Activated CD8-positive, alpha-beta memory T cell treated with anti-CD3 and anti-CD28 coated beads for 48 hours (primary cell): ENCODE results near the gene AUTS2.
"Not testable (repeated sequence)": the region's sequence is repeated elsewhere in the genome, so short reads cannot be mapped to it uniquely, and the experiment has no call there.

ENCODE experiments used
- DNase-seq, 3 experiments: peaks; one replicate each; pipeline ENCODE4 v3.0.0-alpha.2; 2020; ENCODE audit warnings: low read depth in 2 of 3, low spot score in 2 of 3

AUTS2 gene

DNA sequence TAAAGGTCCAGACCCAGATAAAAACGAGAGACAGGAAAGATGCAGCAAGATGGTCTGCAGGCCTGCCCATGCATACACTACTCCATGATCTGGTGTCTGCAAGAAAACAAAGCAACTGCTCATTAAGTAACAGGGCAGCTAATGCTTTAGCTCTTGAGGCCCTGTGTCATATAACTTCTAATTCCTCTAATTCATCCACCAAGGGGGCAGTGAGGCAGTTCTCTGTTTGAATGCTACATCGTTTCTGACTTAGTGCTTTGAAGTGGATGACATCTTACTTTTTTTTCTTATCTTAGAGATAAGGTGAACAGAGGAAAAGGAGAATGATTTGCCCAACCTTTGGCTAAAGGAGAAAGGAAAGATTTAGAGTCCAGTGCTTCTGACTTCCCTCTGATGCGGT is 619.7 kb downstream of the AUTS2 start:
- DNase-seq = no peak

DNA sequence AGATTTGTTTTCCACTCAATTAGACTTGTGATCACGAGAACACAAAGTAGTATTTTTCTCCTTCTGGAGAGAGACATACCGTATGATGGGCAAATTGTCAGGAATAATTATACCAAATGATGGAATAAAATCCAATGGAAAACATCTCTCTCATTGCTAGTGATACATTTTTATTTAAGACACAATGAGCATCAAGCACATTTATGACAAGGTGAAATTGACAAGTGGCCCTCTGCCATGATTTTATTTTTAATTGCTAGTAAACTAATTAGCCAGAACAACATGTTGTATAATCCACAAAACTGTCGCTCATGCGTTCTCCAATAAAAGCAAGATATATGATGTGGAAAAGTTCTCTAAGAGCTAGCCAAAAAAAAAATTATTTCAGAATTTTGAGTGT is 620.8 kb downstream of the AUTS2 start:
- DNase-seq = no peak

DNA sequence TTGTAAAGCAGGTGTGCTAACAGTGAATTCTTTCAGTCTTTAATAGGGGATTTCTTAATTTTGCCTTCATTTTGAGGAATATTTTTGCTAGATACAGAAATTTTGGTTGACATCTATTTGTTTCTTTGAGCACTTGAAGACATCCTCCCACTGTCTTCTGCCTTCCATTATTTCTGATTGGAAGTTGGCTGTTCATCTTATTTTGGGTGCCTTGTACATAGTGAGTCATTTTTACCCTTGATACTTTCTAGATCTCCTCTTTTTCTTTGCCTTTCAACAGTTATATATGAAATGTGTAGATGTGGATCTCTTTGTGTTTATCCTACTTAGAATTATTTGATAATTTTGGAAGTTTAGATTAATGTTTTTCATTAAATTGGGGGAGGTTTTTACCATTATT is 631.0 kb downstream of the AUTS2 start:
- no peak for DNase-seq

DNA sequence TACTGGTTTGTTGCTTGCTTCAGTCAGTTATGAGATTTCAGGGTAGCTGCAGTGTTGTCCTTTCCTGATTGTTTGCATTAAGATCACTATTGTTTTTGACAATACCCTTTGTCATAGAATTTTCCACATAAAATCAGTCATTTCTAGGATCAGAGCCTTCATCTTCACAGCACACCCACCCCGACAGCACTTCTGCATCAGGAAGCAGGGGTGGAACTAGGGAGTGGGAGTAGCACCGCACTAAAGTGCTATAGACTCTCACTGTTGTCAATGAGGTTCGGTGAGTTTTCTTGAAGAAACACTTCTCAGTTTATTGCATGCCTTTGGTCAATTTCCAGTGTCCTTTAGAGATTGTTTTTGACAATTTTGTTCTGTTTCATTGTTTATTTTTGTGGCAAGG is 632.5 kb downstream of the AUTS2 start:
- DNase-seq = no peak

DNA sequence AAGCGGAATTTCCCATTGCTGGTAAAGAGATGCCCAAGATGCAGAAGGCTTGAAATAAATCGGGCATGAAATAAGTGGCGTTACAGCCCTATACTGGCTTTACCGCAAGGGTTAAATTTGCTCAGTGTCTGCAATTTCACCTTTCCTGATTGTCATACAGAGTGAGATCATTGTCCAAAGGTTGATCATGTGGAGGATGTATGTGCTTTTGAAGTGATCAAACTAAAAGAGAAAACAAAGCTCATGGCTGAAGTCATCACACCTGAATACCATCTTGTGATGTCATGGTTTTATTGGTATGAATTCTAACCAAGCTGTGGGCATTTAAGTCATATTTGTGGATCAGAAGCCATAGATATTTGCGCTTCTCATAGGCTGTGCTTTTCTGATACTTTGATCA is 635.5 kb downstream of the AUTS2 start:
- DNase-seq = no peak

DNA sequence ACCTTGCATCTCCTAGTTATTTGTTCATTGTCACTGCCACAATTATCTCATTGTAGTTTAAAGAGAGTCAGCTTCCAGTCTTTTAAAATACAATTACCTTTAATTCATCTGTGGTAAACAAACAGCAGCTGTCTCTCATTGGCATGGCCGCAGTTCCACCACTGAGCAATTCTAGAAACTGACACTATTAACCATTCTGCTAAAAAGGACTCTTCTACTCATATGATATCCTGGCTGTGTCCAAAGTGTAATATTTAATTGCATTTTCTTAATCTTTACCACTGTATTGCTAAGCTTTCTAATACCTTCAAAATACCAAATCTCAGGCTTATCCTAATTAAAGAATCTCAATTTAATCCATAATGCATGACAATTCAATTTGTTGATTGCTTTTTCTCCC is 639.0 kb downstream of the AUTS2 start:
- no peak for DNase-seq

DNA sequence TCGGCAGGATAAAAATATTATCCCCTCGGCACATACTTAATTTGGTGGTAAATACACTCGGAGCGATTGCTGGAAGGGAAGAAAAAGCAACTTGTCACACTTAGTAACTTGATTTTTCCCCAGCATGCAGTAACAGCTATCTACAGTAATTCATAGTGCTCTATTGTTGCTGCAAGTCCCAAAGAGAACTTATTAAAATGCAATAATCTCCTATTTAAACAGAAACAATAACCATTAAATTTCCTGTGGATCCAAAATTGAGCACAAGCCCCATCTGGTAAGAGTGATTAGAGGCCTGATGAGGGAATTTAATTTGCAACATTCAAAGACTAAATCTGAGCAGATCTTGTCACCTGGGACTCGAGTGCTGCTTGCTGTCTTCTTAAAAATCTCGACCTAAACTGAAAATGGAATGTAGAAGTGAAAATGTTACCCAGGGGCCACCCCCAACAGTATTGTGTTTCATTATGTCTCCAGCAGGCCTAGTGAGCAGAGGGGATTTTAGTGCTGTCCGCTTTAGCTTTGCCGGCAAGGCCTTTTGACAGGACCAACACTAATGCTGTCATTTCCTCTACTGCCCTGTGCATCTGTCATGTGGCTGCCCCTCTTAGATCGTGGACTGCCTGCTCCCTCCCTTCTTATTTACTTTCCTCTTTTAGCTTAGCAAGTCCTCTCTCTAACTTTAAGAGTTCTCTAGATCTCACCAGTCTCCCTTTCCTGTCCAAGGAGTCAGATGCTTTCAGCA is 639.7 kb downstream of the AUTS2 start:
- DNase-seq = no peak

DNA sequence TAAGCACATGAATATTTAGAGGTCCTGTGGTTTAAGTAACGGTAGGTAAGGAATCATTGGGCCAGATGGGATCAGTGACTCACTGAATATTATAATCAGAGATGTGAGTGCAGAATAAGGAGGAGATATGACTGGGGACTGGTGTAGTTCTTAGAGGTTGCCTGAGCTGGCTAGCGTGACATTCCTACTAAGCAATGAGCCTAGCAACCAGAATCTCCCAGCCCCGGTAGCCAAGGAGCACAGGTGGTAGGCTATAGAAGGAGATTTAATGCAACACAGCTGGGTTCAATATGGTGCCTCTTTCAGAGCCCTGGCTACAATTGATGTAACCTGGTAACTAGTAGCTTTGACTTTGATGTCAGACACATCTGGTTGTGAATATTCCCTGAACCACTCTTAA is 641.6 kb downstream of the AUTS2 start:
- DNase-seq = no peak

DNA sequence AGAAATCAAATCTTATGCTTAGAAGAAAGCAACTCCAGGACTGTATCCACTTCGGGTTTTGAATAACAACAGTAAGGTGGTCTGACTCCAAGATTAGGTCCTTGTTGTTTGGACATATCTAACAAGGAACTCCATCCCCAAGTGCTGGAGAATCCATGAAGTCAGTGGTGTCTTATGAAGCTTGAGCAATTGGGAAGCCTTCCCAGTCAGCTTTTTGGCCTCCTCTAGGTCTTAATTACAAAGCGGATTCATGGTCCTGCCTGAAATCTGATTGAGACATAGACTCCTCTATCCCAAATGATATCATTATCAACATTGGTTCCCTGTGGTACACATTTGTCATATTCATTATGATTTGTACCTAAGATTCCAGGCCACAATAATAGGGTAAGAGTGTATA is 642.6 kb downstream of the AUTS2 start:
- DNase-seq = no peak

DNA sequence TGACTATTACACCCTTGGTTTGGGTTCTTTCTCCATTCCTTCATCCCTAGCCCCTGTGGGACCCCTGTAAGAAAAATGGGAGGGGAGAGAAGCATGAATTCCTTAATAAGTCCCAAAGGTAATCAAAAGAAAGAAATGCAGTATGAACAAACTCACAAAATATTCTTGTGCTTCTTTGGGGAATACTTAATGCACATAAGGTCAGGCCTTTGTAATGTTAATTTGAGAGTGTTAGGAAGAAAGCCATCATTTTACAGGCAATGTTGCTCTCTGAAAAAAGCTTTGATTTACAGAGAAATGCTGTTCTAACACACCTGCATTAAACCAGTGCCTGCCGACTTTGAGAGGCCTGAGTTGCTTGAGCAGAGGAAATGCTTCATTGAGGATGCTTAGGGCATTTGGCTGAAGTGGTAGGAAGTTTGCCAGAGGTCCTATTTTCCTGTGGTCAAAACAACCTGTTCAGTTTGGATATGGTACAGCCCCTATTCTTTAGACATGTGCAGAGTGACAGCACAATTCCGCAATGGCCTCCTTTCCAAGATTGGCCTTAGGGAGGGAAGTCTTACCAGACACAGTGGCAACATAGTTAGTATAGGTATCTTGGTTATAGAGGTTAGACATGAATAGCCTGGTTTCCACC is 643.4 kb downstream of the AUTS2 start:
- no peak for DNase-seq

DNA sequence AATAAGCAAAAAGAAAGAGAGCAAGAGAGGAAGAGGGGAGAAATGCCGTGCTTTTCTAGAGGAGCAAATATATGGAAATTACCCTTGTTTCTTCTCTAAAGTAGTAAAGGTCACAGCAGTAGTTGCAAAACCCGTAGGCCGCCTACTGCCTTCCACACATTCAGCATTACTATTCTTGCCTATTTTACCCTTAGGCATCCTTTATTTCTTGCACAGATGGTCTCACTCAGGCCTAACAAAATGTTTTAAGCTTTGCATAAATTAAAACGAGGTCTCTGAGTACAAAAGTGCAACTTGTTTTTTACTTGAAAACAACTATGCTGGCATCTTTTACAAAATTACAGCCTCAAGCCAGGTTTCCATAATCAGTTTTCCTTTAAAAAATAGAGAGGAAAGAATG is 644.6 kb downstream of the AUTS2 start:
- DNase-seq = no peak

DNA sequence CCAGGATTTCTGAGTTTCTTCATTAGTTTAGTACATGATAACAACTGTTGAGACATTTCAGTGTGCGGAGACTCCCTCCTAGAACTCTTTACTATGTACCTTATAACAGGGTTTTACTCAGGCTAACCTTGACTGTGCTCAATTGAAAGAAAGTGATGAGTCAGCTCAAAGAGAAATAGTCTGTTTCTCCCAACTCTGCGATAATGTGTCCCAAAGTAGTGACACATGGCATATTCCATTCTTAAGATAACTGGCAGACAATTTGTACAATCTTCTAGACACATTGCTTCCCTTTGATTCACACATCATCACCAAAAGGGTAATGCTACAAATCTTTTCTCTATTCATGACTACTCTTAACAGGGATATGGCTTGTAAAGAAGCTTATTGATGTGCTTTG is 645.2 kb downstream of the AUTS2 start:
- DNase-seq = no peak

DNA sequence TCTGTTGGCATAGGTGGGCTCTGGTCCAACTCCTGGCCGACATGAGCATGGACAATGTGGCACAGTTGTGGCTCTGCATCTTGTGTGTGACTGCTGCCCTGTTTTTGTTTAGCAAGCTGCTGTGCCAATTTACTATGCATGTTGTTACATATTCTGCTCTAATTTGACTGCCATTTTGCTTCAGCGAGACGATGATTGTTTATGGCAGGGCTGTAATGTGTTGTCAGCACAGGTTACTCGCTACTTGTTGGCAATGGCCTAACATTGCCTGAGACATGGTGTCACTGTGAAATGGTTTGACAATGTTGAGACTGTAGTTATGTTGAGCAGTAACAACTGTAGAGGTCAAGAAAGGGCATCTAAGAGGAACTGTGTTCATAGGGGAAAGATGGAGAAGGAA is 659.6 kb downstream of the AUTS2 start:
- no peak for DNase-seq

DNA sequence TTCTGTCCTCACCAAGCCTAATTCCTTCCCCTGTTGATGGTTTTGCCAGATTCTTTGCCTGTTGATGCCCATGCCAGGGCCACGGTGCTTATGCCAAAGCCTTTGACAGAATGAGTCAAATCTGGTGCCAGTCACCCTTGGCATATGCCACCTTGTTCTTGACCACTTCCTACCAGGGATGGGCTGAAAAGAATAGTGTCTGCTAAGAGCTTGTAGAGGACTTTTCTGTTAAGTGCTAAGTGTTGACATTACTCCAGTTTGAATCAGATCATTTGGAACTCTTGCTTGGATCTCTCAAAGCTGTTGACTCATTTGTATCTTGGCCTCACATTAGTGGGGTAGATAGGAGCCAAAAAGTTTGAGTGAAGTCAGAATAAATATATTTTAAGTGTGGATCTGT is 661.2 kb downstream of the AUTS2 start:
- no peak for DNase-seq

DNA sequence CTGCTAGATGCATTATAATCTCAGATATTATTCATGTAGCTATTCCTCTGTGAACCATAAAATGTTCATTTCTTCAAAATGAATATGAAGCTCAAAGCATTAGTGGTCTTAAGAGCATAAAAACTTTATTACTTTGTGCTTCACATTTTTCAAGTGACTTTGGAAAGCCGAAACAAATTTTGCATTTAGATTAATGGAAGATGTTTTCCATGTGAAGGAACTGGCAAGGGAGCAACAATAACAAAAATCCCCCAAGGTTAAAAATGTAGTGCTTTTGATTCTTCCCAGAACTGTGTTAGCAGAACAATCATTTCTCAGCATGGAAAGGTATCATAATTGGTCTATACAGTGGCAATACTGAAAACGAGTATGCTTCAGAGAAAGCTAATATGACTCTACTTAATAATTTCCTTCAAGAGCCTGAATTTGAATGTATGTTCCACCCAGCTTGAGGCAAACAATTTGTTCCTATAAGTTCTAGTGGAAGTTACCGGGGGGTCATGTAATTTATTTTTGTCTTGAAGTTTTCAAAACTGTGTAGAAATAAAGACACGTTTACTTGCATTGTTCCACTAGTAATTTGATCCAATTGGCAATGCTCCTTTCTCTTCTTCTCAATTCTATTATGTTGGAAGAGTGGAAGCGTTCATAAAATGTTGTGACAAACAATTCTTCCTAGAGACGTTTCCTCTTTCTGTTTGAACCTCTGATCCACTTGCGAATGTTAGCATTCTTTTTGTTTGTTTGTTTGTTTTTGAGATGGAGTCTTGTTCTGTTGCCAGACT is 665.4 kb downstream of the AUTS2 start:
- DNase-seq = no peak

DNA sequence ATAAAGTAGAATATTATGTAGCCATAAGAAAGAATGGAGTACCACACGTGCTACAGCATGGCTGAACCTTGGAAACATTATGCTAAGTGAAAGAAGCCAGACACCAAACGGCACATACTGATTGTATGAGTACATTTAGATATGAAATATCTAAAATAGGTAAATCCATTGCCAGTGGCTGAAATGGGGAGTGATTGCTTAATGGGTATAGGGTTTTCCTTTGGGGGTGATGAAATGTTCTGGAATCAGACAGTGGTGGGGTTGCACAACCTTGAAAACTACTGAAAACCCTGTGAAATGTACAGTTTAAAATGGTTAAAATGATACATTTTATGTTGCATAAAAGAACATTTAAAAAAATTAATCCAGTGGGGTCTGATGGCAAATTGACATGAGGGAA is 667.9 kb downstream of the AUTS2 start:
- no peak for DNase-seq

DNA sequence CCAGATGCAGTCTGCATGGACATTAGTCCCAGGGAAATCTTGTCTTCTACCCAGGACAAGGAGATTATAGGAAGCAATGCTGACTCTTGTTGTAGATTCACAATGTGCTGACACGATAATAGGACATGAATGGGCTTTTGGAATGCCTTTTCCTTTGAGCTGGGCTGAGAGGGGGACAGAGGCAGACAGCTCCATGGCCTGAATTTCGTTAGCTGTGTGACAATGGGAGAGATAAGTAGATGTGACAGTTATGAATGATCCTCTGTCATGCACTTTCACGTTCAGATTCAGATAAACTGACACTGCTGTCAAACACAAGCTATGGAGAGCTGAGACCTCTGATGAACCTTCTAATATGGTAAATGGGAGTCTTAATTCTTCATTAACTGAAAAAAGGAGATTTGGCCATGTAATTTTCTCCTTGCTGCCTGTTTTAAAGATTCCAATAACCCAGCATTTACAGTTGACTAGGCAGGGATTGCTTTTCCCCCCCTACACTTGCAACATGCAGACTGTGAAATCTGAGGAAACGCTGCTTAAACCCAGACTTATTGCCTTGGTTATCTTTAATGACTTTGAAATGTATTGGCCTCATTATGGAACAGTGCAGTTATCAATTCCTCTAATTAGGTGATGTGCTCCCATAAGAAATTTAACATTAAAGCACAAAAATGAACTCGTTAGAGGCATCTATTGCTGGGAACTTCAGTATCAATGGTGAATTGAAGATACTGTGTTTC is 669.3 kb downstream of the AUTS2 start:
- no peak for DNase-seq

DNA sequence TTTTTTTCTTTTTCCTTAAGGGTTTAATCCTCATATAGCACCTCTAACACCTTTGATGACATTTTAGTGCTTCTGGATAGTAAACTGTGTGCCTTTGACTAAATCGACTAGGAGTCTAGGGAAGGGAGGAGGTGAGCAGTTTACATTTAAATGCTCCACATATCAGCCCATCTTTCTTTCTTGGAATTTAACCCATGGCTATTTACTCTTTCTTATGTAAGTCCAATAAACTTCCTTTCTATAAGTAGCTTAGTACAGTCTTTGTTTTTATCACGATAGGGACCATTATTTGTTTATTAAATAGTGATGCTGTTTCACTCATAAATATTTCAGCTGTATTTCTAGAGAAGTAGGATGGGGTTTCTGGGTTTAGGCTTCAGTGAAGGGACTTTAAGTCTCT is 669.9 kb downstream of the AUTS2 start:
- DNase-seq = no peak

DNA sequence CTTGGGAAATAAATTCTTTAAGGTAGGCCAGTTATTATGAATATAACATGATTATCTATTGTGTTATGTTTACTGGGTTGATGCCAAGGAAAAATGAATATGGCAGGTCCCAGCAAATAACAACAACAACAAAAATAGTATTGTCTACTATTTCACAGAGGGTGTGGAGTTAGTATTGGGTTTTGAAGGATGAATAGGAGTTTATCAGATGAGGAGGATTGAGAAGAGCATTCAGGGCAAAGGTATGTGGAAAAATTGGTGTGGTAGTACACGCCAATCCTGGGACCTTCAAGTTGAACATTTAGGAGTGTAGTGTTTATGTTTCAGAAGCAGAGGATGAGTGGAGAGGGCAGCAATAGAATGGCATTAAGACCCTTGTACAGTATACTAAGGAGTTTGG is 671.9 kb downstream of the AUTS2 start:
- DNase-seq = no peak

DNA sequence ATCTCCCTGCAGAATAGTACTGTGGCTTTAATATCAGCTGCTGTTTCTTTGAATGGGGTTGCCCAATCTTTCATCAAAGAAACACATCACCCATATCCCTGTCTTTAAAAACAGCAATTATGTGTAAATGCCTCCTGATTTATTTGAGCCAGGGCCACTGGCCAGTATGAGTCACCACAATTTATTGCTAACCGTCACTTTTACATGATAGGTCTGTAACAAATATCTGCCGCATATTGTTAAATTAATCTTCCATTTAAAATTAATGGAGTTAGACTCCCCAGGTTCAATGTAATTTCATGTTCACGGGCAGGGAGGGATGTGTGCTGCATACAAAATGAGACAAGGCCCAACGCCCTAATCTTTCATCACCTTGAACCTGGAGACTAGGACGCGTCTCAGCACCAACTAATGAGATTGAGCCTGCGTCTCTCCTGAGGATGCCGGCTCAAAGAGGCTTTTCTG is 673.4 kb downstream of the AUTS2 start:
- no peak for DNase-seq

DNA sequence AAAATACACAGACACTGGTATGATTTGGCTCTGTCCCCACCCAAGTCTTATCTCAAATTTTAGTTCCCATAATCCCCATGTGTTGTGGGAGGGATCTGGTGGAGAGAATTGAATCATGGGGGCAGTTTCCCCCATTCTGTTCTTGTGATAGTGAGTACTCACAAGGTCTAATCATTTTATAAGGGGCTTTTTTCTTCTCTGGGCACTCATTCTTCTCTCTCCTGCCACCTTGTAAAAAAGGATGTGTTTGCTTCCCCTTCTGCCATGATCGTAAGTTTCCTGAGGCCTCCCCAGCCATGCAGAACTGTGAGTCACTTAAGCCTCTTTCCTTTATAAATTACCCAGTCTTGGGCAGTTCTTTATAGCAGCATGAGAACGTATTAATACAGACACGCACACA is 677.3 kb downstream of the AUTS2 start:
- DNase-seq = not testable (repeated sequence)

DNA sequence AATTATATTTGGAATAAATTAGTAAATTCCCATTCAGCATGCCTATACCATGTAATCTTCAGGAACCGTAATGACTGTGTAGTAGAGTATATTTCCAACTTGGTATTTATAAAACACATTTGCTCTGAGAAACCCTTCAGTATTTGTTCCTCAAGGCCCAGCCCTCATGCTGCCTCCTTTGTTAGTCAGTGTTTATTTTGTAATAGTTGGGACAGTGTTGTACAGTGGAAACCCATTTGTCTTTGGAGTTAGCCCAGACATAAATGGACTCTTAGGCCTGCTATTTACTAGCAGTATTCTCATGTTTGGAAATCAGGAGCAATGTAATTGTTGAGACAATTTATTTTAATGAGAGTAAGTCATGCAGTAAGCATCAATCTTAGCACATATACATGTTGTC is 686.9 kb downstream of the AUTS2 start:
- DNase-seq = no peak
